HuH-7 (cell line): ENCODE measurements around the gene SLCO2B1.

Source experiments
- DNase-seq: peaks from one replicate; pipeline ENCODE4 v3.0.0; 2011; ENCODE audit warnings: low spot score

The SLCO2B1 gene

GRCh38 chr11:75248924-75249256 lies 98.0 kb downstream of the SLCO2B1 start:
- no peak for DNase-seq

GRCh38 chr11:75249704-75250103 lies 98.8 kb downstream of the SLCO2B1 start:
- no peak for DNase-seq

- no peak for DNase-seq
These were observed 103.4 kb downstream of the SLCO2B1 start for GRCh38 chr11:75254326-75254725.
